Nephron (organoid): ENCODE data around the gene KCNMA1.

Source experiments
- H3K27ac Mint-ChIP-seq, 3 experiments: 2 replicates each; pipeline ENCODE4 v1.8.0; 2020; ENCODE audit warnings: mixed read lengths in 3 of 3, mild to moderate bottlenecking in 2 of 3, moderate library complexity in 1 of 3
- H3K27me3 Mint-ChIP-seq: 2 replicates; pipeline ENCODE4 v1.8.0; 2021; ENCODE audit warnings: low read depth, mild to moderate bottlenecking, moderate library complexity, mixed read lengths
- H3K36me3 Mint-ChIP-seq: 2 replicates; pipeline ENCODE4 v1.8.0; 2020; ENCODE audit warnings: low read depth, mixed read lengths
- H3K4me1 Mint-ChIP-seq: 2 replicates; pipeline ENCODE4 v1.8.0; 2020; ENCODE audit warnings: mixed read lengths
- H3K4me3 Mint-ChIP-seq, 3 experiments: 2 replicates each; pipeline ENCODE4 v1.8.0; 2020; ENCODE audit warnings: mild to moderate bottlenecking in 3 of 3, mixed read lengths in 3 of 3, moderate library complexity in 2 of 3
- H3K9me3 Mint-ChIP-seq: 2 replicates; pipeline ENCODE4 v1.8.0; 2020; ENCODE audit warnings: mixed read lengths
- CTCF ChIP-seq, 3 experiments: fragments of 200-600 bp; sonication (generic); IDR thresholded peaks; one replicate each; pipeline ENCODE4 v1.5.0; 2021; ENCODE audit warnings: antibody characterized with exemption in 3 of 3; ENCODE audit not compliant: unreplicated experiment in 3 of 3

The KCNMA1 gene

GRCh38 chr10:77220150-77220549 is 417.5 kb downstream of the KCNMA1 start:
- H3K4me1 Mint-ChIP-seq = peaks cover 5% of the 10 kb centered on the region
- no peaks in the 10 kb centered on the region for H3K36me3 Mint-ChIP-seq

GRCh38 chr10:77219046-77219445 is 418.6 kb downstream of the KCNMA1 start:
- H3K27ac Mint-ChIP-seq = no peak overlapping the region
- no peaks in the 10 kb centered on the region for H3K4me1 Mint-ChIP-seq
- no peak overlapping the region for H3K4me3 Mint-ChIP-seq
- H3K9me3 Mint-ChIP-seq = no peaks in the 10 kb centered on the region
- no peaks in the 10 kb centered on the region for H3K36me3 Mint-ChIP-seq
- peaks cover 8% of the 10 kb centered on the region for H3K27me3 Mint-ChIP-seq
- TF ChIP-seq CTCF (IDR thresholded peaks at IDR 0.05; ENCODE audit: unreplicated experiment in 3 of 3) = no peak

More at GRCh38 chr10:77220150-77220549, 417.5 kb downstream of the KCNMA1 start:
- no peaks in the 10 kb centered on the region for H3K9me3 Mint-ChIP-seq
- no peak overlapping the region for H3K27ac Mint-ChIP-seq
- peaks cover 16% of the 10 kb centered on the region for H3K27me3 Mint-ChIP-seq
- no peak for TF ChIP-seq CTCF (IDR thresholded peaks at IDR 0.05; ENCODE audit: unreplicated experiment in 3 of 3)
- H3K4me3 Mint-ChIP-seq = no peak overlapping the region

- no peak for TF ChIP-seq CTCF (IDR thresholded peaks at IDR 0.05; ENCODE audit: unreplicated experiment in 3 of 3)
- Mint-ChIP-seq H3K27me3 (peaks cover 3% of the 10 kb centered on the region), H3K27ac (no peak overlapping the region), H3K4me1 (no peaks in the 10 kb centered on the region), H3K4me3 (no peak overlapping the region), H3K9me3 (peaks cover 12% of the 10 kb centered on the region), H3K36me3 (no peaks in the 10 kb centered on the region)
Observed at GRCh38 chr10:77214799-77215198, 422.8 kb downstream of the KCNMA1 start.

GRCh38 chr10:77212632-77213031 is 425.0 kb downstream of the KCNMA1 start:
- TF ChIP-seq CTCF (IDR thresholded peaks at IDR 0.05; ENCODE audit: unreplicated experiment in 3 of 3) = no peak
- Mint-ChIP-seq H3K4me3 (no peak overlapping the region), H3K27ac (no peak overlapping the region), H3K27me3 (no peaks in the 10 kb centered on the region), H3K9me3 (peaks cover 12% of the 10 kb centered on the region), H3K4me1 (no peaks in the 10 kb centered on the region), H3K36me3 (no peaks in the 10 kb centered on the region)

- no peak overlapping the region for H3K4me3 Mint-ChIP-seq
- no peaks in the 10 kb centered on the region for H3K36me3 Mint-ChIP-seq
- no peak overlapping the region for H3K27ac Mint-ChIP-seq
- no peaks in the 10 kb centered on the region for H3K27me3 Mint-ChIP-seq
- no peak for TF ChIP-seq CTCF (IDR thresholded peaks at IDR 0.05; ENCODE audit: unreplicated experiment in 3 of 3)
- H3K9me3 Mint-ChIP-seq = peaks cover 12% of the 10 kb centered on the region
- no peaks in the 10 kb centered on the region for H3K4me1 Mint-ChIP-seq
Observed at GRCh38 chr10:77210645-77211044, 427.0 kb downstream of the KCNMA1 start.

- Mint-ChIP-seq H3K27ac (no peak overlapping the region), H3K36me3 (no peaks in the 10 kb centered on the region), H3K9me3 (peaks cover 17% of the 10 kb centered on the region), H3K4me1 (no peaks in the 10 kb centered on the region), H3K4me3 (no peak overlapping the region), H3K27me3 (no peaks in the 10 kb centered on the region)
- TF ChIP-seq CTCF (IDR thresholded peaks at IDR 0.05; ENCODE audit: unreplicated experiment in 3 of 3) = no peak
Observed at GRCh38 chr10:77208684-77209256, 428.8 kb downstream of the KCNMA1 start.
